NCI-H2171 (cell line): ENCODE data around the gene MGLL.

Experiments used
- DNase-seq: peaks from one replicate; lab custom pipeline; 2025; lab: John Stamatoyannopoulos, UW

Gene MGLL

GRCh38 chr3:127774647-127775046, 47.7 kb downstream of the MGLL start:
- no peak for DNase-seq

DNA sequence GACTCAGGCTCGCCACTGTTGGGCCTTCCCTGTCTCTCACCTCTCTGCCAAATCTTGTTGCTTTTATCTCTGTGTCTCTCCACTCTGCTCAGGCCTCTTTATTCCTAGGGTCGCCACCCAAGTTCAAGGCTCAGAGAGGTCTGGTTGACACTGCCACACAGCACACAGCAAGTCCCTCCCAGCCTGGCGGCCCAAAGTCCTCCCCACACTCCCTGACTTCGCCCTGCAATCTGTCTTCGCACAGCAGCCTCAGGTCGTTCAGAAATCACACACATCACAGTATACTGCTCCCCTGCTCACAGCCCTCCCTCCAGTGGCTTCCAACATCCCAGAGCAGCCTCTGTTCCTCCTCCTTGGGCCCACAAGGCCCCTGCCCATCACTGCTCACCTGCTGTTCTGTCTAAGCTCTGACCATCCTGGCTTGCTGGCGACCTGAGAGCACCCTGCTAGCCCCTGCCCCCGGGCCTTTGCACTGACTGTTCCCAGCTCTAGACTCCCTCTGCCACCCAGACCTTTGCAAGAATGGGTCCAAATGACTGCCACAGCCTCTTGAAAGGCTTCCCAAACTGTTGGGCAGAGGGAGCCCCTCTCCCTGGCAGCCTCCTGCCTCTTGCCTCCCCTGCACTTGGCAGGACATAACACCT, 48.4 kb downstream of the MGLL start:
- DNase-seq, result no peak

- DNase-seq, result no peak
Observed at GRCh38 chr3:127772827-127773751, 49.2 kb downstream of the MGLL start.

GRCh38 chr3:127772273-127772672, 50.0 kb downstream of the MGLL start:
- DNase-seq, result no peak

- DNase-seq, result no peak
Observed at GRCh38 chr3:127771746-127772145, 50.6 kb downstream of the MGLL start.

DNA sequence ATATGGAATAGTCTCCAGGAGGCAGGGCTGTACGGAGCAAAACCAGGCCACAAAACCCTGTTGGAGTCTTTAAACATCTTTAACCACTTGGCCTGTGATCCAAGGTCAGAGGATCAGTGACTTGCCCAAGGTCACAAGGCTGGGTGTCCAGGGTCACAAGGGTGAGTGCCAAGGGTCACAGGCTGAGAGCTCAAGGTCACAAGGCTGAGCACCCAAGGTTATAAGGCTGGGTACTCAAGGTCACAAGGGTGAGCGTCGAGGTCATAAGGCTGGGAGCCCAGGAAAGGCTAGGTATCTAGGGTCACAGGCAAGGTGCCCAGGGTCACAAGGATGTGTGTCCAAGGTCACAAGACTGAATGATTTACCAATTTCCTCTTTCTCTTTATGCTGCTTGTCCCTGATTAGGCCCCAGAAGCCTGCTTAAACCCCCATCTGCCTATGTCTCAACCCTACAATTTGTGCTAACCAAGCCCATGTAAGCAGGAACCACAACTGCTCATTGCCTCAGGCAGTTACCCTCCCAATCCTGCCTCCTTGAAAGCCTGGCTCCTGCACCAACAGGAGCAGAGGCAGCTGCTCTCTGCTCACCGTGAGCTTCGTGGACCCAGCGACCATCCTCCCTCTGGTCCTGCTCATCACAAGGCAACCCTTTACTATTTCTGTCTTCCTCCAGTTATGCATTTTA, 51.5 kb downstream of the MGLL start:
- no peak for DNase-seq

GRCh38 chr3:127769284-127770081, 52.8 kb downstream of the MGLL start:
- no peak for DNase-seq

GRCh38 chr3:127768346-127769008, 53.8 kb downstream of the MGLL start:
- DNase-seq, result no peak

GRCh38 chr3:127767126-127767525, 55.2 kb downstream of the MGLL start:
- no peak for DNase-seq

- no peak for DNase-seq
Observed at GRCh38 chr3:127765735-127766134, 56.6 kb downstream of the MGLL start.

DNA sequence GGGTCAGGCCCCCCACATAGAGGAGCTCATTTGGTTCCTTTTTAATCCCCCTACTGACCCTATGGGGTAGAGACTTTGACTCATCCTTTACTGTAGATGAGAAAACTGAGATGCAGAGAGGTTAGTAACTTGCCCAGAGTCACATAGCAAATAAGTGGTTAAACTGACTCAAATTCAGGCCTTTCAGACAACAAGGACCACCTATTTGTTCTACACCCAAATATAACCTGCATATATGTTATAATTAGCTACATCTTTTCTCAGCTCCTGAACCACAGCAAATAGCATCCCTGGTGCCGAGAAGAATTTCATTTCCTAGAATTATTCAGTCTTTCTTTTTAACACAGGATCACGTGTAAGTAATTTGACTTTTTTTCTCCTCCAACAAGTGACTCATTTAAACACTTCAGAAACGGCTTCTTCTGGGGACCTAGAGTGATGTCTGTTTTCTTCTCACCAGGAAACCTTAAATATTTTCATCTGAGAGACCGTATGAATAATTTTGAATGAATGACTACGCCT, 57.4 kb downstream of the MGLL start:
- no peak for DNase-seq

GRCh38 chr3:127764301-127764700, 58.0 kb downstream of the MGLL start:
- no peak for DNase-seq

GRCh38 chr3:127763816-127764215, 58.5 kb downstream of the MGLL start:
- no peak for DNase-seq

DNA sequence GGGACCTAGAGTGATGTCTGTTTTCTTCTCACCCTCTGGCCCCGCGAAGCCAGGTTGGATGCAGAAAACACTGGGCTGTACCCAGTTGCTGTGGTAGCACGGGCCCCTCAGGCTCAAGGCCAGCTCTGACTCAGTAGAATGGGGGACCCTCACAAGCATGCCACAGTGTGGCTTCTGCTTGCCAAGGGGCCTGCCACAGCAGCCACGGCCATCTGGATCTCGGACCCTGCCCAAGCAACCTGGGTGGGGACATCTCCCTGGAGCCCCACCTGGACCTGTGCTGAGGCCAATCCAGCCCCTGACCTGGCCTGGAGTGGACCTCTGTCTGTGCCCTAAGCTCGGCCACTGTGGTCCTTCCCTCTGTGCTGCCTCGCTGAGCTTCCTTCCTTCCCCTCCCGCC, 59.0 kb downstream of the MGLL start:
- no peak for DNase-seq

DNA sequence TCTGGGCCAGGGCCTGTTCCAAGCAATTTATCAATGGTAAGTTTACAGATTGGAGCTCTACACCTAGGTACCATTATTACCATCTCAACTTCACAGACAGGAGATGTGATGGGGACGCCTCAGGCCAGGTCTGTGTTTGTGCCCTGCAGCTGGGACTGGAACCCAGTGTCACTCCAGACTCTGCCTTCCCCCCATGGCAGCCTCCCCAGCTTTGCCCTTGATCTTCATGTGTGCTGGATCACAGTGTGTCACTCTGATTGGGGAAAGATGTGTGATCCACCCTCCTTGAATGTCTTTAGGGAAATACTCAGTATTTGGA, 59.6 kb downstream of the MGLL start:
- no peak for DNase-seq

- DNase-seq, result no peak
Observed at GRCh38 chr3:127762077-127762786, 60.1 kb downstream of the MGLL start.

- DNase-seq, result no peak
Observed at GRCh38 chr3:127761441-127761801, 60.9 kb downstream of the MGLL start.

- DNase-seq, result no peak
Observed at GRCh38 chr3:127760791-127761440, 61.4 kb downstream of the MGLL start.

GRCh38 chr3:127760361-127760760, 62.0 kb downstream of the MGLL start:
- no peak for DNase-seq

- DNase-seq, result no peak
Observed at GRCh38 chr3:127759826-127760225, 62.5 kb downstream of the MGLL start.
